Uterus (tissue), 4 donors: ENCODE results near the gene ENO4. TPM values are rescaled to one million over a fixed set of nuclear protein-coding genes. Genes with fewer than 3 reads are reported as not detected.

Source experiments
- DNase-seq, 2 donors: peaks; one replicate each; pipeline ENCODE4 v3.0.0-alpha.2; 2019 to 2020
- H3K27ac ChIP-seq, 2 donors: fragments of 200-600 bp; sonication (generic); 1 replicate in 1 of 2; 2 replicates in 1 of 2; pipeline ENCODE4 v1.5.1; 2016 to 2018
- H3K27me3 ChIP-seq, 2 donors: fragments of 200-600 bp; sonication (generic); one replicate each; pipeline ENCODE4 v1.5.1; 2018 to 2019; ENCODE audit warnings: control low read depth in 1 of 2
- H3K36me3 ChIP-seq, 2 donors: fragments of 200-600 bp; sonication (generic); one replicate each; pipeline ENCODE4 v1.5.1; 2019; ENCODE audit warnings: control low read depth in 1 of 2
- H3K4me1 ChIP-seq, 2 donors: fragments of 200-600 bp; sonication (generic); one replicate each; pipeline ENCODE4 v1.5.1; 2018 to 2019; ENCODE audit warnings: control low read depth in 1 of 2
- H3K4me3 ChIP-seq, 2 donors: fragments of 200-600 bp; sonication (generic); 1 replicate in 1 of 2; 2 replicates in 1 of 2; pipeline ENCODE4 v1.5.1; 2018 to 2019; ENCODE audit warnings: mild to moderate bottlenecking in 1 of 2
- H3K9me3 ChIP-seq, 2 donors: fragments of 200-600 bp; sonication (generic); one replicate each; pipeline ENCODE4 v1.5.1; 2019; ENCODE audit warnings: control low read depth in 1 of 2
- CTCF ChIP-seq, 4 experiments: fragments of 200-600 bp in 2 of 4; fragments of 450-650 bp in 2 of 4; sonication (generic) in 2 of 4; IDR thresholded peaks; one replicate each; pipeline ENCODE4 v1.5.1; 2016 to 2019; ENCODE audit warnings: antibody characterized with exemption in 4 of 4, mild to moderate bottlenecking in 2 of 4, moderate library complexity in 1 of 4
- POLR2A ChIP-seq, 2 donors: fragments of 450-650 bp; IDR thresholded peaks; one replicate each; pipeline ENCODE4 v1.6.1; 2016; ENCODE audit warnings: antibody characterized with exemption in 2 of 2, mild to moderate bottlenecking in 1 of 2, moderate library complexity in 1 of 2
- intact Hi-C: fragments of 100-400 bp; cut with DNase I; formaldehyde crosslinking; loops from one replicate; pipeline ENCODE4 v1.15.1; 2023; ENCODE audit warnings: low total_unique reads
- total RNA-seq, 4 donors: library from RNA; depleted of rRNA in 3 of 4; stranded (reverse); fragments of >200 nt in 3 of 4; gene quantifications; one replicate each; pipeline versions ENCODE4 v1.1.0 to v1.2.4, GENCODE V29; 2014 to 2023
- donor health status: DM: yes; HTN: yes; CAD: no.

Gene ENO4
- total RNA-seq, 4 donors from 2014 or later, result 0.67 to 2.6 (median 2.2) TPM; not detected in 1

GRCh38 chr10:116931806-116932205 lies 82.5 kb downstream of the ENO4 start:
- Histone ChIP-seq H3K27me3 (no peaks in the 10 kb centered on the region), H3K4me3 (no peak overlapping the region), H3K9me3 (no peaks in the 10 kb centered on the region), H3K36me3 (no peaks in the 10 kb centered on the region), H3K27ac (no peak overlapping the region), H3K4me1 (no peaks in the 10 kb centered on the region)
- no peak for DNase-seq
- no peak for TF ChIP-seq CTCF (IDR thresholded peaks at IDR 0.05)
- TF ChIP-seq POLR2A (IDR thresholded peaks at IDR 0.05), result no peak
- intact Hi-C loops, result no loop called here

Other genes with a start within 250 kb of the ENO4 start
- gene PNLIPRP2, start 228.5 kb upstream of the ENO4 start, total RNA-seq, result not detected
- gene HSPA12A, start 106.9 kb upstream of the ENO4 start, total RNA-seq, result 10 to 100 TPM in 2 of 4 donors, 1 to 10 TPM in 2; 4.9 to 32.0 (median 16.0) TPM
- 10 to 100 TPM in 1 of 4 donors, 1 to 10 TPM in 3; 4.9 to 19.6 (median 7.3) TPM for gene SHTN1, start 155.7 kb downstream of the ENO4 start, total RNA-seq